HCT116 (cell line): Measurements from ENCODE around the gene FHL5. TPM values are rescaled to one million over a fixed set of nuclear protein-coding genes. Genes with fewer than 3 reads are reported as not detected.

Source experiments
- ATAC-seq: fragments of 200-7000 bp; cut with Tn5 transposase; 2 replicates; pipeline ENCODE4 v1.9.1; 2020; ENCODE audit warnings: mild to moderate bottlenecking, moderate library complexity
- BruUV-seq: library from RNA; stranded (reverse); fragments of 400-500 nt; replicated peaks from 2 replicates; lab custom pipeline; 2021; lab: Mats Ljungman, UMichigan
- CTCF ChIA-PET: fragments of 300-600 bp; sonication (Branson Sonifier 250); formaldehyde crosslinking; loops from one replicate; lab custom pipeline; 2021; ENCODE audit warnings: antibody characterized with exemption; lab: Charles Lee
- POLR2A ChIA-PET: fragments of 300-600, 350-600 bp; sonication (Branson Sonifier 250); formaldehyde crosslinking; loops from one replicate; lab custom pipeline; 2021; ENCODE audit warnings: antibody characterized with exemption; lab: Charles Lee
- RAD21 ChIA-PET, 2 experiments: fragments of 300-600 bp; sonication (Branson Sonifier 250); formaldehyde crosslinking; loops; one replicate each; lab custom pipeline; 2023; ENCODE audit warnings: low total read pairs in 2 of 2; ENCODE audit not compliant: uncharacterized antibody in 2 of 2, unreplicated experiment in 2 of 2, low non-redundant PET in 1 of 2; lab: Charles Lee
- DNase-seq: peaks from one replicate; pipeline ENCODE4 v3.0.0-alpha.2; 2010; ENCODE audit warnings: low read depth, low spot score
- H2AFZ ChIP-seq: fragments of 200-600 bp; shearing (Covaris generic), sonication (generic); 2 replicates; pipeline ENCODE4 v1.6.1; 2017; ENCODE audit warnings: low read depth, mixed run types, mixed read lengths, antibody characterized with exemption, low read length; ENCODE audit not compliant: poor library complexity, severe bottlenecking
- H3K27ac ChIP-seq: 2 replicates; pipeline ENCODE4 v1.5.1; 2012; ENCODE audit warnings: low read depth, low read length
- H3K27me3 ChIP-seq: fragments of 200-600 bp; sonication (generic); 2 replicates; pipeline ENCODE4 v1.6.1; 2016; ENCODE audit warnings: mixed run types, low read length, mixed read lengths; ENCODE audit not compliant: insufficient read depth
- H3K36me3 ChIP-seq, 2 experiments: fragments of 200-500 bp in 1 of 2; fragments of 200-600 bp in 1 of 2; sonication (Bioruptor generic) in 1 of 2; sonication (generic) in 1 of 2; 2 replicates each; pipeline versions ENCODE4 v1.5.1 to v1.6.1; 2014 to 2016; ENCODE audit warnings: low read length in 2 of 2, inconsistent platforms in 1 of 2, mixed read lengths in 1 of 2, mixed run types in 1 of 2; ENCODE audit not compliant: insufficient read depth in 2 of 2, control insufficient read depth in 1 of 2
- H3K4me1 ChIP-seq, 2 experiments: fragments of 200-600 bp in 1 of 2; sonication (generic) in 1 of 2; 2 replicates each; pipeline versions ENCODE4 v1.5.1 to v1.6.1; 2012 to 2017; ENCODE audit warnings: low read length in 2 of 2, inconsistent platforms in 1 of 2, mild to moderate bottlenecking in 1 of 2, mixed read lengths in 1 of 2, mixed run types in 1 of 2, moderate library complexity in 1 of 2; ENCODE audit not compliant: insufficient read depth in 2 of 2, control insufficient read depth in 1 of 2
- H3K4me2 ChIP-seq: fragments of 200-600 bp; sonication (generic); 2 replicates; pipeline ENCODE4 v1.6.1; 2017; ENCODE audit warnings: mixed run types, low read length, mixed read lengths
- H3K4me3 ChIP-seq, 2 experiments: fragments of 200-600 bp in 1 of 2; sonication (generic) in 1 of 2; replicated peaks in 1 of 2; 2 replicates each; pipeline ENCODE4 v1.5.1; 2011 to 2016; ENCODE audit warnings: low read length in 2 of 2, control low read depth in 1 of 2, low read depth in 1 of 2, mild to moderate bottlenecking in 1 of 2, mixed read lengths in 1 of 2, mixed run types in 1 of 2
- H3K79me2 ChIP-seq: fragments of 200-600 bp; sonication (generic); 2 replicates; pipeline ENCODE4 v1.6.1; 2017; ENCODE audit warnings: mild to moderate bottlenecking, mixed run types, low read length, moderate library complexity, mixed read lengths; ENCODE audit not compliant: insufficient read depth
- H3K9ac ChIP-seq: fragments of 200-600 bp; sonication (generic); 2 replicates; pipeline ENCODE4 v1.6.1; 2016; ENCODE audit warnings: low read length, mixed read lengths
- H3K9me2 ChIP-seq: fragments of 200-600 bp; sonication (generic), shearing (Covaris generic); 2 replicates; pipeline ENCODE4 v1.6.1; 2017; ENCODE audit warnings: mixed run types, mild to moderate bottlenecking, moderate library complexity; ENCODE audit not compliant: insufficient read depth
- H3K9me3 ChIP-seq, 2 experiments: fragments of 200-500 bp in 1 of 2; fragments of 200-600 bp in 1 of 2; sonication (Bioruptor generic) in 1 of 2; sonication (generic) in 1 of 2; 2 replicates each; pipeline ENCODE4 v1.6.1; 2014 to 2017; ENCODE audit warnings: low read length in 2 of 2, mixed read lengths in 2 of 2, inconsistent platforms in 1 of 2, low read depth in 1 of 2, mild to moderate bottlenecking in 1 of 2, mixed run types in 1 of 2, moderate library complexity in 1 of 2; ENCODE audit not compliant: control insufficient read depth in 1 of 2, insufficient read depth in 1 of 2
- H4K20me1 ChIP-seq: fragments of 200-600 bp; sonication (generic), shearing (Covaris generic); 2 replicates; pipeline ENCODE4 v1.6.1; 2017; ENCODE audit warnings: mixed run types, mild to moderate bottlenecking, moderate library complexity; ENCODE audit not compliant: insufficient read depth
- ATF3 ChIP-seq: IDR thresholded peaks from 2 replicates; pipeline ENCODE4 v1.6.1; 2012
- CBX3 ChIP-seq: IDR thresholded peaks from 2 replicates; pipeline ENCODE4 v1.6.1; 2012; ENCODE audit warnings: low read depth
- EGR1 ChIP-seq: IDR thresholded peaks from 2 replicates; pipeline ENCODE4 v1.6.1; 2012; ENCODE audit warnings: low read depth
- ELF1 ChIP-seq: IDR thresholded peaks from 2 replicates; pipeline ENCODE4 v1.6.1; 2012; ENCODE audit warnings: low read depth, borderline replicate concordance
- EZH2 ChIP-seq: fragments of 200-600 bp; sonication (generic); IDR thresholded peaks from 2 replicates; pipeline ENCODE4 v1.6.1; 2017; ENCODE audit warnings: antibody characterized with exemption, mixed run types
- EZH2phosphoT487 ChIP-seq: fragments of 200-600 bp; IDR thresholded peaks from 2 replicates; pipeline ENCODE4 v1.6.1; 2018; ENCODE audit warnings: antibody characterized with exemption, borderline replicate concordance
- FOSL1 ChIP-seq: IDR thresholded peaks from 2 replicates; pipeline ENCODE4 v1.6.1; 2012; ENCODE audit warnings: low read depth
- JUND ChIP-seq: IDR thresholded peaks from 2 replicates; pipeline ENCODE4 v1.6.1; 2012
- MAX ChIP-seq: IDR thresholded peaks from 2 replicates; pipeline ENCODE4 v1.6.1; 2012
- POLR2A ChIP-seq: IDR thresholded peaks from 2 replicates; pipeline ENCODE4 v1.7.0; 2011; ENCODE audit warnings: borderline replicate concordance; ENCODE audit not compliant: insufficient read depth, insufficient read length; ENCODE audit errors: extremely low read depth
- SP1 ChIP-seq: IDR thresholded peaks from 2 replicates; pipeline ENCODE4 v1.6.1; 2012; ENCODE audit warnings: low read depth
- TCF7L2 ChIP-seq: IDR thresholded peaks from 2 replicates; pipeline ENCODE4 v1.7.0; 2011; ENCODE audit warnings: borderline replicate concordance, inconsistent platforms; ENCODE audit not compliant: insufficient read depth, insufficient read length; ENCODE audit errors: extremely low read depth
- YY1 ChIP-seq: IDR thresholded peaks from 2 replicates; pipeline ENCODE4 v1.6.1; 2011; ENCODE audit warnings: low read length, low read depth, moderate library complexity, mild to moderate bottlenecking; ENCODE audit not compliant: insufficient replicate concordance; ENCODE audit errors: extremely low read depth
- ZNF274 ChIP-seq: fragments of 200-500 bp; sonication (Bioruptor generic); IDR thresholded peaks from 2 replicates; pipeline ENCODE4 v1.6.1; 2014; ENCODE audit warnings: mild to moderate bottlenecking, low read depth, low read length, inconsistent platforms
- intact Hi-C: fragments of 100-400 bp; cut with micrococcal nuclease; formaldehyde crosslinking; loops from 2 replicates; pipeline ENCODE4 v1.10.0; 2022
- total RNA-seq: library from RNA; stranded (reverse); gene quantifications from one replicate; pipeline ENCODE4 v1.2.1, GENCODE V29; 2021; ENCODE audit not compliant: unreplicated experiment
- TF ChIP-seq, protein P1 (sequence below): IDR thresholded peaks from 2 replicates; pipeline ENCODE4 v1.6.1; 2011; ENCODE audit warnings: mild to moderate bottlenecking, low read length, moderate library complexity; ENCODE audit not compliant: insufficient replicate concordance; ENCODE audit errors: extremely low read depth

FHL5 gene
- total RNA-seq, 1 experiment from 2014 or later, result not detected

- CTCF ChIA-PET, result no interaction called here
- H3K9me3 ChIP-seq, result no peaks in the 10 kb centered on the region
- no peak for DNase-seq
- no peak overlapping the region for H3K9ac ChIP-seq
- no peak overlapping the region for H3K27ac ChIP-seq
- no TSS peak for BruUV-seq
- RAD21 ChIA-PET, result no interaction called here
- H3K27me3 ChIP-seq, result no peaks in the 10 kb centered on the region
- no peak for TF ChIP-seq ZNF274
- peaks cover 14 to 22% of the 10 kb centered on the region in 2 experiments; a peak in 3 of 4 replicates for H3K36me3 ChIP-seq
- intact Hi-C loops, result no loop called here
- POLR2A ChIA-PET, result no interaction called here
- H3K4me3 ChIP-seq, result no peak overlapping the region
- no peak overlapping the region for H3K4me2 ChIP-seq
- H3K79me2 ChIP-seq, result peaks cover 2% of the 10 kb centered on the region; the same call in 1 of the 2 replicates
- H3K4me1 ChIP-seq, result peaks cover 0 to under 1% of the 10 kb centered on the region in 2 experiments; a peak in 1 of 4 replicates
- H3K9me2 ChIP-seq, result no peaks in the 10 kb centered on the region
- no peaks in the 10 kb centered on the region for H4K20me1 ChIP-seq
- ATAC-seq, result no peak
- H2AFZ ChIP-seq, result no peak overlapping the region
Observed at GRCh38 chr6:96528193-96528592, 34.7 kb upstream of the FHL5 start.

DNA sequence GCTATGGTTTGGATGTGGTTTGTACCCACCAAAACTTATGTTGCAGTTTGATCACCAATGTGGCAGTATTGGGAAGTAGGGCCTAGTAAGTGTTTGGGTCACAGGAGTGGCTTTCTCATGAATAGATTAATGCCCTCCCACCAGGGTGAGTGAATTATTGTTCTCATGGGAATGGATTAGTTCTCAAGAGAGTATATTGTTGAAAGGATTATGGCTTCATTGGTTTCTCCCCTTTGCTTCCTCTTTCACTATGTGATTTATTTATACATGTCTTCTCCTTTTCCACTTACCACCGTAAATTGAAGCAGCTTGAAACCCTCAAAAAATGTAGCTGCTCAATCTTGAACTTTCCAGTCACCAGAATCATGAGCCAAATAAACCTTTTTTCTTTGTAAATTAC is 30.5 kb upstream of the FHL5 start:
- Histone ChIP-seq H3K4me2 (no peak overlapping the region), H3K9me3 (no peaks in the 10 kb centered on the region), H3K27ac (no peak overlapping the region), H2AFZ (no peak overlapping the region), H3K4me3 (no peak overlapping the region), H4K20me1 (no peaks in the 10 kb centered on the region), H3K27me3 (no peaks in the 10 kb centered on the region), H3K4me1 (no peaks in the 10 kb centered on the region), H3K79me2 (no peaks in the 10 kb centered on the region), H3K9me2 (no peaks in the 10 kb centered on the region), H3K9ac (no peak overlapping the region), H3K36me3 (peaks cover 13 to 14% of the 10 kb centered on the region in 2 experiments; a peak in 3 of 4 replicates)
- ChIA-PET CTCF (no interaction called here), RAD21 (no interaction called here), POLR2A (no interaction called here)
- intact Hi-C loops, result no loop called here
- BruUV-seq, result no TSS peak
- TF ChIP-seq EZH2 (no peak), EGR1 (no peak), JUND (no peak), ELF1 (no peak), FOSL1 (no peak), YY1 (no peak), MAX (no peak), CBX3 (no peak), ATF3 (no peak), SP1 (no peak), TCF7L2 (no peak), POLR2A (no peak), EZH2phosphoT487 (no peak)
- TF ChIP-seq, protein P1, sequence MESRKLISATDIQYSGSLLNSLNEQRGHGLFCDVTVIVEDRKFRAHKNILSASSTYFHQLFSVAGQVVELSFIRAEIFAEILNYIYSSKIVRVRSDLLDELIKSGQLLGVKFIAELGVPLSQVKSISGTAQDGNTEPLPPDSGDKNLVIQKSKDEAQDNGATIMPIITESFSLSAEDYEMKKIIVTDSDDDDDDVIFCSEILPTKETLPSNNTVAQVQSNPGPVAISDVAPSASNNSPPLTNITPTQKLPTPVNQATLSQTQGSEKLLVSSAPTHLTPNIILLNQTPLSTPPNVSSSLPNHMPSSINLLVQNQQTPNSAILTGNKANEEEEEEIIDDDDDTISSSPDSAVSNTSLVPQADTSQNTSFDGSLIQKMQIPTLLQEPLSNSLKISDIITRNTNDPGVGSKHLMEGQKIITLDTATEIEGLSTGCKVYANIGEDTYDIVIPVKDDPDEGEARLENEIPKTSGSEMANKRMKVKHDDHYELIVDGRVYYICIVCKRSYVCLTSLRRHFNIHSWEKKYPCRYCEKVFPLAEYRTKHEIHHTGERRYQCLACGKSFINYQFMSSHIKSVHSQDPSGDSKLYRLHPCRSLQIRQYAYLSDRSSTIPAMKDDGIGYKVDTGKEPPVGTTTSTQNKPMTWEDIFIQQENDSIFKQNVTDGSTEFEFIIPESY, result no peak
- no peak for ATAC-seq
- DNase-seq, result no peak
